Stimulated activated CD4-positive, alpha-beta T cell treated with anti-CD3 and anti-CD28 coated beads, Interleukin-2, amount 100 ng/mL, for 48 hours (primary cell): ENCODE results near the gene FAM9A.

Experiments
- DNase-seq, 2 donors: peaks; one replicate each; pipeline ENCODE4 v3.0.0-alpha.2; 2020

The FAM9A gene

GRCh38 chrX:8801041-8801599 lies at the start of gene FAM9A:
Gene FAM9A (minus strand): TSS chrX:8801383. CDS start chrX:8800171, 1,212 bp downstream.
- no peak for DNase-seq

GRCh38 chrX:8850478-8850877 lies 49.3 kb upstream of the FAM9A start:
- DNase-seq: no peak

- DNase-seq: no peak
Measured at GRCh38 chrX:8849945-8850344, 48.8 kb upstream of the FAM9A start.

- no peak for DNase-seq
Measured at GRCh38 chrX:8849458-8849857, 48.3 kb upstream of the FAM9A start.

GRCh38 chrX:8848911-8849310 lies 47.7 kb upstream of the FAM9A start:
- DNase-seq: no peak

GRCh38 chrX:8848441-8848840 lies 47.3 kb upstream of the FAM9A start:
- no peak for DNase-seq

GRCh38 chrX:8847360-8847759 lies 46.2 kb upstream of the FAM9A start:
- DNase-seq: no peak

- DNase-seq: no peak
Measured at GRCh38 chrX:8846266-8846665, 45.1 kb upstream of the FAM9A start.

- DNase-seq: no peak
Measured at GRCh38 chrX:8845469-8845868, 44.3 kb upstream of the FAM9A start.

GRCh38 chrX:8845060-8845459 lies 43.9 kb upstream of the FAM9A start:
- DNase-seq: no peak

- no peak for DNase-seq
Measured at GRCh38 chrX:8844157-8844556, 43.0 kb upstream of the FAM9A start.

GRCh38 chrX:8841911-8842310 lies 40.7 kb upstream of the FAM9A start:
- no peak for DNase-seq

GRCh38 chrX:8834392-8834791 lies 33.2 kb upstream of the FAM9A start:
- no peak for DNase-seq

- DNase-seq: no peak
Measured at GRCh38 chrX:8832582-8833378, 31.6 kb upstream of the FAM9A start.

- DNase-seq: no peak
Measured at GRCh38 chrX:8823698-8824097, 22.5 kb upstream of the FAM9A start.

- no peak for DNase-seq
Measured at GRCh38 chrX:8822002-8822401, 20.8 kb upstream of the FAM9A start.

GRCh38 chrX:8820910-8821527 lies 19.8 kb upstream of the FAM9A start:
- DNase-seq: no peak

GRCh38 chrX:8815460-8816065 lies 14.4 kb upstream of the FAM9A start:
- peak; percentile 15 to 17 for DNase-seq

- DNase-seq: no peak
Measured at GRCh38 chrX:8813036-8813435, 11.9 kb upstream of the FAM9A start.

GRCh38 chrX:8811611-8812010 lies 10.4 kb upstream of the FAM9A start:
- no peak for DNase-seq

GRCh38 chrX:8808661-8809060 lies 7.5 kb upstream of the FAM9A start:
- DNase-seq: no peak

- no peak for DNase-seq
Measured at GRCh38 chrX:8805974-8806373, 4.8 kb upstream of the FAM9A start.

- no peak for DNase-seq
Measured at GRCh38 chrX:8805046-8805445, 3.9 kb upstream of the FAM9A start.

- no peak for DNase-seq
Measured at GRCh38 chrX:8803326-8803725, 2.1 kb upstream of the FAM9A start.
